GM21390 (cell line): ENCODE results near the gene ZNF641.
"Not testable (repeated sequence)": the region's sequence is repeated elsewhere in the genome, so short reads cannot be mapped to it uniquely, and the experiment has no call there.

ENCODE experiments used
- ATAC-seq: cut with Tn5 transposase; IDR thresholded peaks from one replicate; pipeline ENCODE4 v1.9.1; 2021; ENCODE audit not compliant: unreplicated experiment

Gene ZNF641

GRCh38 chr12:48336061-48336460 is 14.7 kb downstream of the ZNF641 start:
- no peak for ATAC-seq

- no peak for ATAC-seq
Measured at GRCh38 chr12:48334808-48335207, 15.9 kb downstream of the ZNF641 start.

GRCh38 chr12:48333680-48334079 is 17.0 kb downstream of the ZNF641 start:
- ATAC-seq: not testable (repeated sequence)

- no peak for ATAC-seq
Measured at GRCh38 chr12:48331399-48331798, 19.3 kb downstream of the ZNF641 start.

- no peak for ATAC-seq
Measured at GRCh38 chr12:48329199-48329939, 21.4 kb downstream of the ZNF641 start.

- ATAC-seq: no peak
Measured at GRCh38 chr12:48316491-48316890, 34.2 kb downstream of the ZNF641 start.

- no peak for ATAC-seq
Measured at GRCh38 chr12:48311313-48311712, 39.4 kb downstream of the ZNF641 start.

- no peak for ATAC-seq
Measured at GRCh38 chr12:48307269-48307668, 43.5 kb downstream of the ZNF641 start.

- no peak for ATAC-seq
Measured at GRCh38 chr12:48305190-48305589, 45.5 kb downstream of the ZNF641 start.

GRCh38 chr12:48302161-48302911 is 48.4 kb downstream of the ZNF641 start:
- no peak for ATAC-seq

GRCh38 chr12:48300774-48301173 is 49.9 kb downstream of the ZNF641 start:
- no peak for ATAC-seq

- no peak for ATAC-seq
Measured at GRCh38 chr12:48296586-48297282, 54.0 kb downstream of the ZNF641 start.

GRCh38 chr12:48292040-48292439 is 58.7 kb downstream of the ZNF641 start:
- no peak for ATAC-seq

GRCh38 chr12:48291511-48291910 is 59.2 kb downstream of the ZNF641 start:
- ATAC-seq: no peak

GRCh38 chr12:48288387-48289268 is 62.1 kb downstream of the ZNF641 start:
- ATAC-seq: no peak
